ENCODE measurements around the gene CHSY1.

The CHSY1 gene

DNA sequence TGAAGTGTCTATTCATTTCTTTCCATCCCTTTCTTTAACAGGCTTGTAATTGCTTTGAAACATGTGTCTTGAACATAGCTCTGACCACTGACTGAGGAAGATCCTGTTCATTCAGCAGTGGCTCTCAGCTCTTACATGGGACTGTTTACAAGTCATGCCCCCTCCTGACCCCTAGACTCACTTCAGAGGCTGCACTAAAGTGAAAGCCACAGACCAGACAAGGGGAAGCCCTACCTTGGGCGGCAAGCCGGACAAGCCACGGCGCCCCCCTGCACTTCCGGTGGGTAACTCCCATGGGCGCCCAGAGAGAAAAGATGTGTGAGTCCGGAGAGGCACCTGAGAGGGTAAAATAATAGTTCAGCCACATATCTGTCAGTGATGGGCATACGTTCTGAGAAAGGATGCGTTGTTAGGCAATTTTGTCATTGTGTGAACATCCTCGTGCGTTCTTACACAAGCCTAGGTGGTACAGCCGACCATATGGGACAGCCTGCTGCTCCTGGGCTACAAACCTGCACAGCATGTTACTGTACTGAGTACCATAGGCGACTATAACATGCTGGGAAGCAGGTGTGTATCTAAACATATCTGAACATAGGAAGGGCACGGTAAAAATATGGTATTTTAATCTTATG, 116.2 kb downstream of the CHSY1 start:
- DNase-seq (ENCODE audit: low read depth) = no peak
- H3K4me3 ChIP-seq (ENCODE audit: low read length) = no peak overlapping the region
- TF ChIP-seq, protein P1, sequence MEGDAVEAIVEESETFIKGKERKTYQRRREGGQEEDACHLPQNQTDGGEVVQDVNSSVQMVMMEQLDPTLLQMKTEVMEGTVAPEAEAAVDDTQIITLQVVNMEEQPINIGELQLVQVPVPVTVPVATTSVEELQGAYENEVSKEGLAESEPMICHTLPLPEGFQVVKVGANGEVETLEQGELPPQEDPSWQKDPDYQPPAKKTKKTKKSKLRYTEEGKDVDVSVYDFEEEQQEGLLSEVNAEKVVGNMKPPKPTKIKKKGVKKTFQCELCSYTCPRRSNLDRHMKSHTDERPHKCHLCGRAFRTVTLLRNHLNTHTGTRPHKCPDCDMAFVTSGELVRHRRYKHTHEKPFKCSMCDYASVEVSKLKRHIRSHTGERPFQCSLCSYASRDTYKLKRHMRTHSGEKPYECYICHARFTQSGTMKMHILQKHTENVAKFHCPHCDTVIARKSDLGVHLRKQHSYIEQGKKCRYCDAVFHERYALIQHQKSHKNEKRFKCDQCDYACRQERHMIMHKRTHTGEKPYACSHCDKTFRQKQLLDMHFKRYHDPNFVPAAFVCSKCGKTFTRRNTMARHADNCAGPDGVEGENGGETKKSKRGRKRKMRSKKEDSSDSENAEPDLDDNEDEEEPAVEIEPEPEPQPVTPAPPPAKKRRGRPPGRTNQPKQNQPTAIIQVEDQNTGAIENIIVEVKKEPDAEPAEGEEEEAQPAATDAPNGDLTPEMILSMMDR (conservative IDR thresholded peaks at IDR 0.05; ENCODE audit: low read length) = no peak

DNA sequence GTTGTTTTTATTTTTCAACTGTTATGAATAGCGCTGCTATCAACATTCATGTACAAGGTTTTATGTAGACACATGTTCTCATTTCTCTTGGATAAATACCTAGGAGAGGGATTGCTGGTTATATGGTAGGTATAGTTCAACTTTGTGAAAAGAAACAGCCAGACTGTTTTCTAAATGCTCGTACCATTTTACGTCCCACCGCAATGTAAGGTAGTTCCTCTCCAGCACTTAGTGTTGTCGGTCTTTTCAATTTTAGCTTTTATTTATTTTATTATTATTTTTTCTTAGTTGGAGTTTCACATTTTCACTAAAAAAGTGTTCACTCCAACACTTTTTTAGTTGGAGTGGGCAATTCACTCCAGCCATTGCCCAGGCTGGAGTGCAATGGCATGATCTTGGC, 117.1 kb downstream of the CHSY1 start:
- TF ChIP-seq, protein P1 (conservative IDR thresholded peaks at IDR 0.05; ENCODE audit: low read length) = no peak
- DNase-seq (ENCODE audit: low read depth) = no peak

DNA sequence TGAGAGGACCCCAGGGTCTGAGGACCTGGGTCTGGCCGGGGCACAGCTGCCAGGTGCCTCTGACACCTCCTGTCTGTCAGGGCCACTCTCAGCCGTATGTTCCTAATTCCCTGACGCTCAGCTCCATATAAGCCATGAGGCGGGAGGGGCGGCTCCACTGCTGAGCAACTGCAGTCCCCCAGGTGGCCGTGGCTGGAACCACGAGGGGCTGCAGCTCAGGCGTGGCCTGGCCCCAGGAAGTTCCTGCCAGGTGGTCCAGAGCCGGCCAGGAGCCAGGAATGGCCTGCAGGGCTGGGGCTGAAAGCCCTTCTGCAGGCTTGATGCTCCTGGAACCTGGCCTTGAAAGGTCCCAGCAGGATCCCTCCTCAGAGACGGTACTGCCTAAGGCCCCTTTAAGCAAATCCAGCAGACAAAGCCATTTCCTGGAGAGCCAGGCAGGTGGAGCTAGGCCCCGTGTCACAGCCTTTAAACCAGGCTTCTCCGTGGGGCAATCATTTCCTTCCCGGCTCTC, 118.0 kb downstream of the CHSY1 start:
- no peak for DNase-seq (ENCODE audit: low read depth)
- H3K4me3 ChIP-seq (ENCODE audit: low read length) = no peak overlapping the region
- TF ChIP-seq, protein P1 (conservative IDR thresholded peaks at IDR 0.05; ENCODE audit: low read length) = no peak

More for the DNA sequence above, 117.1 kb downstream of the CHSY1 start:
- no peak overlapping the region for H3K4me3 ChIP-seq (ENCODE audit: low read length)

DNA sequence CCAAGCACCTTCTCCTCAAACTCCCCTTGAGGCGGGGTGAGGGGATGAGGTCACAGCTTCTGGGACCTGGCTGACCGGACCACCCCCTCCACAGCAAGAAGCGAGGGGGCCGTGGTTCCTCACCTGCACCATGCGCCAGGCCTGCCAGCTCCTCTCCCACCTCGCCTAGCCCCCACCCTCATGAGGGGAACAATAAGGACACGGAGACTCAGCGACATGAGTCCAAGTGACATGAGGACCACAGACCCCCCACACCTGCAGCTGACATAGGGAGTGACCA, 118.7 kb downstream of the CHSY1 start:
- no peak overlapping the region for H3K4me3 ChIP-seq (ENCODE audit: low read length)
- DNase-seq (ENCODE audit: low read depth) = no peak

DNA sequence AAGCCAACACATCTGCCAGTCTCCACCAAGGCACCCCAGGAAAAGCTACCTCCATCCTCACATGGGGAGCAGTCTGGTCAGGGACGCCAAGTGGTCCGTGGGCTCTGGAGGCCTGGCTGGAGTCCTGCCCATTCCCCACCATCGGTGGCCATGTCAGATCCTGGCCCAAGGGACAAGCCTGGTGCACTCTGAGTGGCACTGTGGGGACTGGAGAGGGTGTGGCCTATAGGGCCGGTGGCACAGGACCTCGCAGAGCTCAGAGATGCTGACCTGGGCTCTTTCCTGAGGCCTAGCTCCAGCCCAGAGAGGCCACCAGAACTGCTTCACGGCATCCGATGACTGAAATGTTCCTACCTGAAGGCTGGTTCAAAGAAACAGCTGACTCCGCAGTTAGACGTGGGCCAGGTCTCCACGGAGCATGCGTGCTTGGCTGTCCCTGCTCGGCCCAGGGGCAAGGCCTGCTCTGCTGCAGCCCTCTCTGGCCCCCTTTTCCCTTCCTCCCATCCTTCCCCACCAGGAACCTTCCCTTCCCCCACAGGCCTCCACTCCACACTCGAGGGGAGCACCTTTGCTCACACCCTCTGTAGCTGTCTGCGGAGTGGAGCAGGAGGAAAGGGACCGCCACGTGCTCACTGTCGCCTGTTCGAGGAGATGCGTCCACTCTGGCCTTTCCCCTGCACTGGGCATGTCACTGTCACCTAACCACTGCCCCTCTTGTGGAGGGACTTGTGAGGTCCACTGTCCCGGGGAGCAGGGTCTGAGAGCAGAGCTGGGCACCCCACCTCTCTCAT, 119.3 kb downstream of the CHSY1 start:
- TF ChIP-seq, protein P1 (conservative IDR thresholded peaks at IDR 0.05; ENCODE audit: low read length) = no peak
- no peak for DNase-seq (ENCODE audit: low read depth)
- H3K4me3 ChIP-seq (ENCODE audit: low read length) = no peak overlapping the region

More for the DNA sequence above, 118.7 kb downstream of the CHSY1 start:
- TF ChIP-seq, protein P1 (conservative IDR thresholded peaks at IDR 0.05; ENCODE audit: low read length) = no peak

DNA sequence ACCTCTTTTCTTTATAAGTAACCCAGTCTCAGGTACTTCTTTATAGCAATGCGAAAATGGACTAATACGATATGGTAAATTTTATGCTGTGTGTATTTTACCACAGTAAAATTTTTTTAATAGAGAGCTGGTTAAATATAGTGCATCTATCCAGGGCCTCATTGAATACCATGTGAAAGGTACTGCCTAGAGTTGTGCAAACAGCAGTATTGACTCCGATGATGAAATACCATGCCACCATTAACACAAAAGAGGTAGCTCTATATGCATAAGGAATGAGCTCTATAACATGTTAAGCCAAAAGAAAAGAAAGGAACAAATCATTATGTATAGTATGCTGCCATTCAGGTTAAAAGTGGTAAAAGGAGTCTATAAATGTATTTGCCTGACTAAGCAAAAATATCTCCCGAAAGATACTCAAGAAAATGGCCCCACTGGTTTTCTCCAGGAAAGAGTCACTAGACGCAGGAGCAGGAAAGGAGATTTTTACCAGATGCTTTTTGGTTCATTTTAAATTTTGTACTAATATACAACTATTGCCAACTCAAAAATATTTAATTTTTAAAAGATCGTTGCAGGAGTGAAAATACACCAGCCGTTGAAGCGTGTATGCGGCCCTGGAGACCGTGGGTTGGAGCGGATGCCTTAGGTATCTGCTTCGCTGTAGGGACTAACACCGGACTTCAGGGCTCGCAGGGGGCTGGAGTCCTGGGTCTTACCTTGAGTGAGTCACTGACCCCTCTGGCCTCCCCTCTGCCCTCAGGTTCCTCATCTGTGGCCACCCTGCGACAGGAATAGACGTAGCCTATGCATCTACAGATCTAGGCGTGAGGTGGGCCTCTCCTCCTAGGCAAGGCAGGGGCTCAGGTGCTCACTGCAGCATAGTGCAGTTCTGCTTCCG, 120.1 kb downstream of the CHSY1 start:
- TF ChIP-seq, protein P1 (conservative IDR thresholded peaks at IDR 0.05; ENCODE audit: low read length) = no peak
- H3K4me3 ChIP-seq (ENCODE audit: low read length) = no peak overlapping the region
- no peak for DNase-seq (ENCODE audit: low read depth)
